A549 (cell line): Measurements from ENCODE around the gene NID1. TPM values are rescaled to one million over a fixed set of nuclear protein-coding genes. Genes with fewer than 3 reads are reported as not detected.

Experiments used
- ATAC-seq, 2 experiments: fragments of 200-7000 bp in 1 of 2; fragments of >200 bp in 1 of 2; cut with Nextera tagmentation in 1 of 2; cut with Tn5 transposase in 1 of 2; 3 replicates each; pipeline versions ENCODE4 v1.8.0 to v1.9.1; 2018 to 2020; ENCODE audit warnings: mild to moderate bottlenecking in 1 of 2, moderate library complexity in 1 of 2
- CTCF ChIA-PET: fragments of 300-600 bp; sonication (Branson Sonifier 250); formaldehyde crosslinking; extraction: SDS; loops from one replicate; lab custom pipeline; 2021; ENCODE audit warnings: antibody characterized with exemption, inconsistent platforms; lab: Yijun Ruan, JAX
- POLR2A ChIA-PET: fragments of 350-600 bp; formaldehyde crosslinking; extraction: SDS; loops from one replicate; lab custom pipeline; 2021; ENCODE audit warnings: antibody characterized with exemption, inconsistent platforms; lab: Yijun Ruan, JAX
- DNase-seq, 2 experiments: peaks; one replicate each; pipeline versions ENCODE4 v3.0.0 to v3.0.0-alpha.2; 2011 to 2016; ENCODE audit warnings: low read depth in 1 of 2, low spot score in 1 of 2
- FAIRE-seq: peaks from 2 replicates; lab custom pipeline; 2011; peaks lifted over from hg19 to GRCh38; lab: Jason Lieb, UNC
- H3K27ac ChIP-seq, 2 experiments: fragments of >200 bp; sonication (Bioruptor Twin); formaldehyde crosslinking; 3 replicates each; pipeline ENCODE4 v1.5.1; 2016 to 2017
- H3K4me1 ChIP-seq: fragments of >200 bp; sonication (Bioruptor Twin); formaldehyde crosslinking; 3 replicates; pipeline ENCODE4 v1.6.1; 2016
- H3K4me2 ChIP-seq: fragments of >200 bp; sonication (Bioruptor Twin); formaldehyde crosslinking; 3 replicates; pipeline ENCODE4 v1.6.1; 2016
- H3K4me3 ChIP-seq: fragments of >200 bp; sonication (Bioruptor Twin); formaldehyde crosslinking; 3 replicates; pipeline ENCODE4 v1.5.1; 2016
- H3K9me3 ChIP-seq: fragments of >200 bp; sonication (Bioruptor Twin); formaldehyde crosslinking; 3 replicates; pipeline ENCODE4 v1.6.1; 2016
- CBX2 ChIP-seq: fragments of 200-600 bp; sonication (generic); IDR thresholded peaks from 2 replicates; pipeline ENCODE4 v1.6.1; 2016; ENCODE audit warnings: low read depth, mild to moderate bottlenecking, borderline replicate concordance
- CEBPB ChIP-seq, 2 experiments: fragments of >200 bp in 1 of 2; sonication (Bioruptor Twin) in 1 of 2; formaldehyde crosslinking in 1 of 2; IDR thresholded peaks; 2 replicates each; pipeline ENCODE4 v1.6.1; 2012 to 2016
- CHD4 ChIP-seq: fragments of 200-600 bp; sonication (generic); IDR thresholded peaks from 2 replicates; pipeline ENCODE4 v1.6.1; 2016; ENCODE audit warnings: antibody characterized with exemption, mild to moderate bottlenecking, borderline replicate concordance
- EHF ChIP-seq: fragments of 250-450 bp; sonication (Bioruptor Pico); IDR thresholded peaks from 2 replicates; pipeline ENCODE4 v1.5.0; 2020; ENCODE audit warnings: mild to moderate bottlenecking
- FOSL2 ChIP-seq, 2 experiments: fragments of 450-650 bp in 1 of 2; fragments of >200 bp in 1 of 2; sonication (Bioruptor Twin) in 1 of 2; formaldehyde crosslinking; IDR thresholded peaks; 2 replicates each; pipeline versions ENCODE4 v1.5.0 to v1.6.1; 2016 to 2020; ENCODE audit warnings: mild to moderate bottlenecking in 1 of 2, moderate library complexity in 1 of 2
- FOXS1 ChIP-seq: fragments of 250-450 bp; sonication (Bioruptor Pico); IDR thresholded peaks from 2 replicates; pipeline ENCODE4 v1.5.0; 2020; ENCODE audit warnings: mild to moderate bottlenecking, moderate library complexity
- JUNB ChIP-seq: fragments of >200 bp; sonication (Bioruptor Twin); formaldehyde crosslinking; IDR thresholded peaks from 2 replicates; pipeline ENCODE4 v1.6.1; 2016
- MAX ChIP-seq: IDR thresholded peaks from 2 replicates; pipeline ENCODE4 v1.6.1; 2012
- MYC ChIP-seq: IDR thresholded peaks from 2 replicates; pipeline ENCODE4 v1.6.1; 2012; ENCODE audit warnings: mild to moderate bottlenecking, inconsistent platforms, low read length, improper control_type of control experiment, borderline replicate concordance
- PBX3 ChIP-seq: IDR thresholded peaks from 2 replicates; pipeline ENCODE4 v1.6.1; 2012
- RNF2 ChIP-seq: fragments of 200-600 bp; sonication (generic); IDR thresholded peaks from 2 replicates; pipeline ENCODE4 v1.6.1; 2016; ENCODE audit warnings: low read depth, mild to moderate bottlenecking, antibody characterized with exemption, moderate library complexity, borderline replicate concordance
- TFCP2L1 ChIP-seq: fragments of 250-450 bp; sonication (Bioruptor Pico); IDR thresholded peaks from 2 replicates; pipeline ENCODE4 v1.5.0; 2021; ENCODE audit warnings: mild to moderate bottlenecking
- ZC3H11A ChIP-seq: fragments of 450-650 bp; IDR thresholded peaks from 2 replicates; pipeline ENCODE4 v1.6.1; 2014; ENCODE audit warnings: antibody characterized with exemption, mild to moderate bottlenecking
- WGBS: methylation state at CpG from one replicate; pipeline ENCODE4 v1.1.6; 2017; ENCODE audit errors: missing lambda C conversion rate; 5-methylcytosine and 5-hydroxymethylcytosine counted together
- polyA plus RNA-seq, 4 experiments: library from polyadenylated mRNA; depleted of rRNA in 3 of 4; stranded (reverse); fragments of >200 nt; fragmentation: RNase III in 1 of 4; extraction: RNeasy Plus Mini Kit Qiagen cat#74134 plus additional on column Dnase treatment in 1 of 4; gene quantifications; 2 replicates in 3 of 4; 3 replicates in 1 of 4; pipeline ENCODE4 v1.2.3, GENCODE V29; 2011 to 2017

NID1 gene
- polyA plus RNA-seq, 2 of the 4 experiments (the other 2 are of a cell fraction): 6.8 to 10.5 TPM

GRCh38 chr1:235992346-235992745 is 72.5 kb downstream of the NID1 start:
- H3K9me3 ChIP-seq: no peaks in the 10 kb centered on the region
- no peaks in the 10 kb centered on the region for H3K4me1 ChIP-seq
- CTCF ChIA-PET: interaction anchor here (0.9 to 5.3 kb wide), 4 partner anchors 9 to 90 kb away, joined by 3 to 28 read pairs (median 4); no protein-coding TSS in a partner anchor
- POLR2A ChIA-PET: no interaction called here
- no peak overlapping the region for H3K4me2 ChIP-seq
- FAIRE-seq (no peak), ATAC-seq (no peak), DNase-seq (no peak)
- H3K4me3 ChIP-seq: no peak overlapping the region
- no peak overlapping the region for H3K27ac ChIP-seq
- TF ChIP-seq FOXS1 (CRISPR knock-in tag): no peak
- 72% methylated on average over 13 of the region's 13 CpGs for WGBS

GRCh38 chr1:235990330-235990795 is 74.5 kb downstream of the NID1 start:
- 61% methylated on average over 3 of the region's 3 CpGs for WGBS
- ATAC-seq: no peak
- H3K9me3 ChIP-seq: no peaks in the 10 kb centered on the region
- TF ChIP-seq MAX: no peak
- no peak for DNase-seq
- no peak for FAIRE-seq
- POLR2A ChIA-PET: no interaction called here
- H3K4me2 ChIP-seq: no peak overlapping the region
- H3K27ac ChIP-seq: no peak overlapping the region
- H3K4me1 ChIP-seq: no peaks in the 10 kb centered on the region
- CTCF ChIA-PET: interaction anchor here (1.0 to 5.3 kb wide), 2 partner anchors 18 to 124 kb away, joined by 3 to 28 read pairs; partner anchors contain the start of gene LYST
- no peak overlapping the region for H3K4me3 ChIP-seq

GRCh38 chr1:235989105-235989504 is 75.8 kb downstream of the NID1 start:
- TF ChIP-seq RNF2: no peak
- CTCF ChIA-PET: interaction anchor here (0.7 to 5.3 kb wide), 2 partner anchors 17 to 123 kb away, joined by 4 to 28 read pairs; no protein-coding TSS in a partner anchor
- POLR2A ChIA-PET: no interaction called here
- Histone ChIP-seq H3K27ac (no peak overlapping the region), H3K4me1 (peaks cover 4% of the 10 kb centered on the region; the same call in 1 of the 3 replicates), H3K9me3 (no peaks in the 10 kb centered on the region), H3K4me2 (no peak overlapping the region), H3K4me3 (no peak overlapping the region)
- no peak for DNase-seq
- 89% methylated on average over 1 of the region's 1 CpG for WGBS
- no peak for FAIRE-seq
- ATAC-seq: no peak

GRCh38 chr1:235986869-235987268 is 78.0 kb downstream of the NID1 start:
- Histone ChIP-seq H3K4me2 (no peak overlapping the region), H3K27ac (no peak overlapping the region), H3K4me3 (no peak overlapping the region), H3K4me1 (peaks cover 7% of the 10 kb centered on the region; the same call in 1 of the 3 replicates), H3K9me3 (no peaks in the 10 kb centered on the region)
- 67% methylated on average over 3 of the region's 3 CpGs for WGBS
- DNase-seq: no peak
- ATAC-seq: no peak
- CTCF ChIA-PET: interaction anchor here (1.3 kb wide), 1 partner anchor 67 kb away, joined by 3 read pairs; no protein-coding TSS in a partner anchor
- POLR2A ChIA-PET: no interaction called here
- no peak for TF ChIP-seq TFCP2L1 (CRISPR knock-in tag)
- no peak for TF ChIP-seq CHD4
- FAIRE-seq: no peak

- Histone ChIP-seq H3K27ac (peak overlapping the region in 1 of 2 experiments; percentile 9; a peak in 2 of 6 replicates), H3K9me3 (no peaks in the 10 kb centered on the region), H3K4me3 (no peak overlapping the region), H3K4me2 (peak overlapping the region; percentile 13; the same call in 1 of the 3 replicates), H3K4me1 (peaks cover 7% of the 10 kb centered on the region; the same call in 1 of the 3 replicates)
- DNase-seq (no peak), FAIRE-seq (no peak), ATAC-seq (no peak; a peak in 2 of 6 replicates)
- ChIA-PET POLR2A (no interaction called here), CTCF (interaction anchor here (1.1 to 1.6 kb wide), 3 partner anchors 12 to 480 kb away, joined by 3 to 13 read pairs (median 4); partner anchors contain the start of gene B3GALNT2)
- 56% methylated on average over 6 of the region's 6 CpGs for WGBS
- peak in 1 of 2 experiments; percentile 52; a peak in 2 of 4 replicates for TF ChIP-seq CEBPB (IDR thresholded peaks at IDR 0.05)
- no peak for TF ChIP-seq EHF (CRISPR knock-in tag)
- no peak for TF ChIP-seq FOSL2 (IDR thresholded peaks at IDR 0.05)
- peak; percentile 28 for TF ChIP-seq FOSL2 (CRISPR knock-in tag; IDR thresholded peaks at IDR 0.05)
- TF ChIP-seq PBX3: no peak
- no peak for TF ChIP-seq MYC
- no peak for TF ChIP-seq CBX2
- peak; percentile 27; the same call in 1 of the 2 replicates for TF ChIP-seq JUNB
- TF ChIP-seq ZC3H11A: no peak
Measured at GRCh38 chr1:235984041-235984825, 80.7 kb downstream of the NID1 start.
